GM10847 (cell line): ENCODE data around the gene BANP.

ENCODE experiments used
- POLR2A ChIP-seq: IDR thresholded peaks from 2 replicates; pipeline ENCODE4 v1.6.1; 2011; ENCODE audit not compliant: insufficient read length; ENCODE audit errors: extremely low read depth

BANP gene

GRCh38 chr16:88026964-88027938 is 76.0 kb downstream of the BANP start:
- no peak for TF ChIP-seq POLR2A

GRCh38 chr16:88030498-88030897 is 79.3 kb downstream of the BANP start:
- no peak for TF ChIP-seq POLR2A

- TF ChIP-seq POLR2A = no peak
These were observed 83.5 kb downstream of the BANP start for GRCh38 chr16:88034770-88035169.

- no peak for TF ChIP-seq POLR2A
These were observed 84.1 kb downstream of the BANP start for GRCh38 chr16:88035292-88035691.

- no peak for TF ChIP-seq POLR2A
These were observed 88.4 kb downstream of the BANP start for GRCh38 chr16:88039591-88039990.

GRCh38 chr16:88045820-88046303 is 94.6 kb downstream of the BANP start:
- no peak for TF ChIP-seq POLR2A

GRCh38 chr16:88047462-88047861 is 96.2 kb downstream of the BANP start:
- TF ChIP-seq POLR2A = no peak

- no peak for TF ChIP-seq POLR2A
These were observed 97.8 kb downstream of the BANP start for GRCh38 chr16:88048985-88049384.

- TF ChIP-seq POLR2A = no peak
These were observed 98.6 kb downstream of the BANP start for GRCh38 chr16:88049561-88050545.

GRCh38 chr16:88050952-88051660 is 99.9 kb downstream of the BANP start:
- TF ChIP-seq POLR2A = no peak

GRCh38 chr16:88052661-88053060 is 101.4 kb downstream of the BANP start:
- no peak for TF ChIP-seq POLR2A

GRCh38 chr16:88055356-88055755 is 104.1 kb downstream of the BANP start:
- no peak for TF ChIP-seq POLR2A

GRCh38 chr16:88056212-88056611 is 105.0 kb downstream of the BANP start:
- no peak for TF ChIP-seq POLR2A

- no peak for TF ChIP-seq POLR2A
These were observed 106.4 kb downstream of the BANP start for GRCh38 chr16:88057656-88058055.

GRCh38 chr16:88058136-88058535 is 106.9 kb downstream of the BANP start:
- no peak for TF ChIP-seq POLR2A

GRCh38 chr16:88058817-88059216 is 107.6 kb downstream of the BANP start:
- TF ChIP-seq POLR2A = no peak
